ENCODE results near the gene TAPT1.

DNA sequence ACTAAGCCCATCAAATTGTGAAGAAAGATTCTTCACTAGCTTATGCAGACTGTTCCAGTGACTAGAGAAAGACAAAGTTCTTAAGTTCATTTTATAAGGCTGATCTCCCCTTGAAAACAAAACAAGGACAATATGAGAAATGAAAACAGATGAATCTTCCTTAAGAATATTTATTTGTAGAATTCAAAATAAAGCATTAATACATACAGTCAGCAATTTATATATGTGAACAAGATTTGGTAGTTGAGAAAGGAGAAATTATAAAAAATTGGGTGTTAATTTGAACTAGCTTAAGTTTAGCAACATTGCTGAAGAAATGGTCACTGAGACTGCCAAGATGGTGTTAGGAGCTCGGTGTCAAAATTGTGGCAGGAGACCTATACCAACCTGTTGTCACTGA is 41.4 kb upstream of the TAPT1 start:
- TF ChIP-seq ZNF530 (tag by site-specific recombination; IDR thresholded peaks at IDR 0.05; ENCODE audit: low read depth) (no peak), ZBTB21 (tag by site-specific recombination; IDR thresholded peaks at IDR 0.05) (no peak), SP2 (tag by site-specific recombination; IDR thresholded peaks at IDR 0.05) (no peak), ZEB2 (tag by site-specific recombination; IDR thresholded peaks at IDR 0.05) (no peak), ZNF549 (tag by site-specific recombination; IDR thresholded peaks at IDR 0.05) (no peak), MYNN (tag by site-specific recombination; IDR thresholded peaks at IDR 0.05; ENCODE audit: borderline replicate concordance) (no peak)
- TF ChIP-seq, protein P1, sequence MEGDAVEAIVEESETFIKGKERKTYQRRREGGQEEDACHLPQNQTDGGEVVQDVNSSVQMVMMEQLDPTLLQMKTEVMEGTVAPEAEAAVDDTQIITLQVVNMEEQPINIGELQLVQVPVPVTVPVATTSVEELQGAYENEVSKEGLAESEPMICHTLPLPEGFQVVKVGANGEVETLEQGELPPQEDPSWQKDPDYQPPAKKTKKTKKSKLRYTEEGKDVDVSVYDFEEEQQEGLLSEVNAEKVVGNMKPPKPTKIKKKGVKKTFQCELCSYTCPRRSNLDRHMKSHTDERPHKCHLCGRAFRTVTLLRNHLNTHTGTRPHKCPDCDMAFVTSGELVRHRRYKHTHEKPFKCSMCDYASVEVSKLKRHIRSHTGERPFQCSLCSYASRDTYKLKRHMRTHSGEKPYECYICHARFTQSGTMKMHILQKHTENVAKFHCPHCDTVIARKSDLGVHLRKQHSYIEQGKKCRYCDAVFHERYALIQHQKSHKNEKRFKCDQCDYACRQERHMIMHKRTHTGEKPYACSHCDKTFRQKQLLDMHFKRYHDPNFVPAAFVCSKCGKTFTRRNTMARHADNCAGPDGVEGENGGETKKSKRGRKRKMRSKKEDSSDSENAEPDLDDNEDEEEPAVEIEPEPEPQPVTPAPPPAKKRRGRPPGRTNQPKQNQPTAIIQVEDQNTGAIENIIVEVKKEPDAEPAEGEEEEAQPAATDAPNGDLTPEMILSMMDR (tag by site-specific recombination; IDR thresholded peaks at IDR 0.05), result no peak
- TF ChIP-seq, protein P2, sequence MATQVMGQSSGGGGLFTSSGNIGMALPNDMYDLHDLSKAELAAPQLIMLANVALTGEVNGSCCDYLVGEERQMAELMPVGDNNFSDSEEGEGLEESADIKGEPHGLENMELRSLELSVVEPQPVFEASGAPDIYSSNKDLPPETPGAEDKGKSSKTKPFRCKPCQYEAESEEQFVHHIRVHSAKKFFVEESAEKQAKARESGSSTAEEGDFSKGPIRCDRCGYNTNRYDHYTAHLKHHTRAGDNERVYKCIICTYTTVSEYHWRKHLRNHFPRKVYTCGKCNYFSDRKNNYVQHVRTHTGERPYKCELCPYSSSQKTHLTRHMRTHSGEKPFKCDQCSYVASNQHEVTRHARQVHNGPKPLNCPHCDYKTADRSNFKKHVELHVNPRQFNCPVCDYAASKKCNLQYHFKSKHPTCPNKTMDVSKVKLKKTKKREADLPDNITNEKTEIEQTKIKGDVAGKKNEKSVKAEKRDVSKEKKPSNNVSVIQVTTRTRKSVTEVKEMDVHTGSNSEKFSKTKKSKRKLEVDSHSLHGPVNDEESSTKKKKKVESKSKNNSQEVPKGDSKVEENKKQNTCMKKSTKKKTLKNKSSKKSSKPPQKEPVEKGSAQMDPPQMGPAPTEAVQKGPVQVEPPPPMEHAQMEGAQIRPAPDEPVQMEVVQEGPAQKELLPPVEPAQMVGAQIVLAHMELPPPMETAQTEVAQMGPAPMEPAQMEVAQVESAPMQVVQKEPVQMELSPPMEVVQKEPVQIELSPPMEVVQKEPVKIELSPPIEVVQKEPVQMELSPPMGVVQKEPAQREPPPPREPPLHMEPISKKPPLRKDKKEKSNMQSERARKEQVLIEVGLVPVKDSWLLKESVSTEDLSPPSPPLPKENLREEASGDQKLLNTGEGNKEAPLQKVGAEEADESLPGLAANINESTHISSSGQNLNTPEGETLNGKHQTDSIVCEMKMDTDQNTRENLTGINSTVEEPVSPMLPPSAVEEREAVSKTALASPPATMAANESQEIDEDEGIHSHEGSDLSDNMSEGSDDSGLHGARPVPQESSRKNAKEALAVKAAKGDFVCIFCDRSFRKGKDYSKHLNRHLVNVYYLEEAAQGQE (tag by site-specific recombination; IDR thresholded peaks at IDR 0.05), result no peak

All from HEK293 (cell line).